MM.1S (cell line): ENCODE results near the gene APRT.

Experiments
- DNase-seq: peaks from one replicate; pipeline ENCODE4 v3.0.0-alpha.2; 2015
- H2AFZ ChIP-seq: fragments of 300-600 bp; sonication (generic); 2 replicates; pipeline ENCODE4 v1.6.0; 2016; ENCODE audit warnings: antibody characterized with exemption, low read length
- H3F3A ChIP-seq: fragments of 300-600 bp; sonication (generic); 2 replicates; pipeline ENCODE4 v1.6.1; 2016; ENCODE audit warnings: mild to moderate bottlenecking, antibody characterized with exemption, low read length, moderate library complexity, mixed read lengths; ENCODE audit not compliant: insufficient read depth
- H3K27ac ChIP-seq: fragments of 300-600 bp; sonication (generic); 2 replicates; pipeline ENCODE4 v1.5.1; 2016; ENCODE audit warnings: mild to moderate bottlenecking, low read length
- H3K27me3 ChIP-seq: fragments of 300-600 bp; sonication (generic); replicated peaks from 2 replicates; pipeline ENCODE4 v1.6.0; 2016; ENCODE audit warnings: low read length; ENCODE audit not compliant: insufficient read depth
- H3K36me3 ChIP-seq: fragments of 300-600 bp; sonication (generic); replicated peaks from 2 replicates; pipeline ENCODE4 v1.6.1; 2016; ENCODE audit warnings: mild to moderate bottlenecking, low read length, mixed read lengths; ENCODE audit not compliant: insufficient read depth
- H3K4me1 ChIP-seq: fragments of 300-600 bp; sonication (generic); 2 replicates; pipeline ENCODE4 v1.6.1; 2016; ENCODE audit warnings: low read length, mixed read lengths
- H3K4me2 ChIP-seq: fragments of 300-600 bp; sonication (generic); 2 replicates; pipeline ENCODE4 v1.6.0; 2016; ENCODE audit warnings: low read depth, low read length
- H3K4me3 ChIP-seq: fragments of 300-600 bp; sonication (generic); 2 replicates; pipeline ENCODE4 v1.5.1; 2016; ENCODE audit warnings: low read length, mixed read lengths
- H3K79me2 ChIP-seq: fragments of 300-600 bp; sonication (generic); 2 replicates; pipeline ENCODE4 v1.6.1; 2016; ENCODE audit warnings: mixed run types, low read length, mixed read lengths
- H3K9ac ChIP-seq: fragments of 300-600 bp; sonication (generic); 2 replicates; pipeline ENCODE4 v1.6.1; 2016; ENCODE audit warnings: low read length, mixed read lengths
- H3K9me2 ChIP-seq: fragments of 300-600 bp; sonication (generic); replicated peaks from 2 replicates; pipeline ENCODE4 v1.6.1; 2016; ENCODE audit warnings: mild to moderate bottlenecking, low read length, mixed read lengths; ENCODE audit not compliant: insufficient read depth
- H3K9me3 ChIP-seq: fragments of 300-600 bp; sonication (generic); replicated peaks from 2 replicates; pipeline ENCODE4 v1.6.1; 2016; ENCODE audit warnings: mild to moderate bottlenecking, low read length, mixed read lengths; ENCODE audit not compliant: insufficient read depth
- H4K20me1 ChIP-seq: fragments of 300-600 bp; sonication (generic); 2 replicates; pipeline ENCODE4 v1.6.1; 2016; ENCODE audit warnings: mild to moderate bottlenecking, low read length, moderate library complexity, mixed read lengths; ENCODE audit not compliant: insufficient read depth
- CTCF ChIP-seq: fragments of 300-600 bp; sonication (generic); IDR thresholded peaks from 2 replicates; pipeline ENCODE4 v1.5.1; 2016; ENCODE audit warnings: antibody characterized with exemption, low read length, mixed read lengths
- EZH2 ChIP-seq: fragments of 300-600 bp; sonication (generic); optimal IDR thresholded peaks from 2 replicates; pipeline ENCODE3; 2017; ENCODE audit warnings: low read depth, mild to moderate bottlenecking, antibody characterized with exemption, low read length, mixed read lengths
- EZH2phosphoT487 ChIP-seq: fragments of 300-600 bp; sonication (generic); IDR thresholded peaks from 2 replicates; pipeline ENCODE4 v1.6.1; 2018; ENCODE audit warnings: antibody characterized with exemption, low read length

The APRT gene

GRCh38 chr16:88857728-88858339 is 46.1 kb upstream of the APRT start:
- Histone ChIP-seq H3K9me2 (no peaks in the 10 kb centered on the region), H3K4me3 (peak overlapping the region; percentile 87), H3K27me3 (no peaks in the 10 kb centered on the region), H3K9ac (peak overlapping the region; percentile 68; the same call in 1 of the 2 replicates), H2AFZ (peak overlapping the region; percentile 65), H3K79me2 (peaks cover 16% of the 10 kb centered on the region), H3K9me3 (no peaks in the 10 kb centered on the region), H3K27ac (no peak overlapping the region), H3K36me3 (no peaks in the 10 kb centered on the region), H3F3A (no peaks in the 10 kb centered on the region), H3K4me1 (no peaks in the 10 kb centered on the region), H4K20me1 (no peaks in the 10 kb centered on the region), H3K4me2 (peak overlapping the region; percentile 81)
- peak; percentile 65 for DNase-seq
- TF ChIP-seq CTCF (peak; percentile 58), EZH2 (no peak)

GRCh38 chr16:88856828-88857727 is 45.4 kb upstream of the APRT start, which contains the start of the genes GALNS and TRAPPC2L:
TSS of gene GALNS (minus strand) at chr16:88856947. CDS start at chr16:88856877, 70 bp downstream.
TSS of gene TRAPPC2L (plus strand) at chr16:88857127. CDS start at chr16:88857151, 24 bp downstream.
- H2AFZ ChIP-seq, result peak within 1 kb of the TSS; percentile 65
- peak within 1 kb of the TSS; percentile 68; the same call in 1 of the 2 replicates for H3K9ac ChIP-seq
- peak within 1 kb of the TSS; percentile 87 for H3K4me3 ChIP-seq
- no peak within 1 kb of the TSS for H3K27ac ChIP-seq
- H3K27me3 ChIP-seq, result no peaks in the 10 kb centered on the region
- no peaks in the 10 kb centered on the region for H4K20me1 ChIP-seq
- no peak for TF ChIP-seq EZH2phosphoT487
- no peak for TF ChIP-seq CTCF
- TF ChIP-seq EZH2, result no peak
- H3F3A ChIP-seq, result no peaks in the 10 kb centered on the region
- H3K79me2 ChIP-seq, result peaks cover 16% of the 10 kb centered on the region
- DNase-seq, result peak; percentile 88
- no peaks in the 10 kb centered on the region for H3K4me1 ChIP-seq
- H3K9me3 ChIP-seq, result no peaks in the 10 kb centered on the region
- H3K9me2 ChIP-seq, result no peaks in the 10 kb centered on the region
- H3K36me3 ChIP-seq, result no peaks in the 10 kb centered on the region
- H3K4me2 ChIP-seq, result peak within 1 kb of the TSS; percentile 81

- DNase-seq, result no peak
- Histone ChIP-seq H3K4me1 (no peaks in the 10 kb centered on the region), H2AFZ (no peak overlapping the region), H3K79me2 (peaks cover 16% of the 10 kb centered on the region), H3K27ac (no peak overlapping the region), H3K9me2 (no peaks in the 10 kb centered on the region), H3K9me3 (no peaks in the 10 kb centered on the region), H3F3A (no peaks in the 10 kb centered on the region), H3K36me3 (no peaks in the 10 kb centered on the region), H4K20me1 (no peaks in the 10 kb centered on the region), H3K27me3 (no peaks in the 10 kb centered on the region), H3K9ac (no peak overlapping the region), H3K4me2 (peak overlapping the region; percentile 52), H3K4me3 (peak overlapping the region; percentile 41; the same call in 1 of the 2 replicates)
- TF ChIP-seq EZH2phosphoT487, result no peak
Measured at GRCh38 chr16:88856122-88856827, 44.5 kb upstream of the APRT start.
